NCI-H82 (cell line): ENCODE measurements around the gene ZNF569.
"Not testable (repeated sequence)": the region's sequence is repeated elsewhere in the genome, so short reads cannot be mapped to it uniquely, and the experiment has no call there.

ENCODE experiments used
- DNase-seq: peaks from one replicate; lab custom pipeline; 2025; lab: John Stamatoyannopoulos, UW

Gene ZNF569

DNA sequence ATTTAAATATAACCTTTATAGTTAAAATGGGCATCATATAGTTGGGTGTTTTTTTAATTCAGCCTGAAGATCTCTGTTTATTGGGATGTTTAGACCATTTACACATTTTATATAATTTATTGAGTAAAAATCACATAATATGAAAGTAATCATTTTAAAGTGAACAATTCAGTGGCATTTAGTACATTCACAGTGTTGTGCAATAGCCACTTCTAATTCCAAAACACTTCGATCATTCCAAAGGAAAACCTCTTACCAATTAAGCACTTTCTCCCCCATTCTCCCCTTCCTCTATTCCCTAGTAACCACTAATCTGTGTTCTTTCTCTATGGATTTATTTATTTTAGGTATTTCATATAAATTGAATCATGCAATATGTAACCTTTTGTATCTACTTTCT, 66.2 kb downstream of the ZNF569 start:
- DNase-seq, result no peak

DNA sequence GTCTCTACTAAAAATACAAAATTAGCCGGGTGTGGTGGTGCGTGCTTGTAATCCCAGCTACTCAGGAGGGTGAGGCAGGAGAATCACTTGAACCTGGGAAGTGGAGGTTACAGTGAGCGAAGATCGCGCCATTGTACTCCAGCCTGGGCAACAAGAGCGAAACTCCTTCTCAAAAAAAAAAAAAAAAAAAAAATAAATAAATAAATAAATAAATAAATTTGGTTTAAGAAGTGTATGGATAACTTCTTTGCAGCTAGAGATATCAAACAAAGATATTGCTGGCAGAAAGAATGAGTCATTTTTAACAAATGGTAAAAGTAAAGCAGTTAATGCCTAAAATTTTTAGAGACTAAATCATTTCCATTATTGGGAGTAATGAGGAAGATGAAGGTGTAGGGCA, 75.8 kb downstream of the ZNF569 start:
- DNase-seq, result not testable (repeated sequence)

DNA sequence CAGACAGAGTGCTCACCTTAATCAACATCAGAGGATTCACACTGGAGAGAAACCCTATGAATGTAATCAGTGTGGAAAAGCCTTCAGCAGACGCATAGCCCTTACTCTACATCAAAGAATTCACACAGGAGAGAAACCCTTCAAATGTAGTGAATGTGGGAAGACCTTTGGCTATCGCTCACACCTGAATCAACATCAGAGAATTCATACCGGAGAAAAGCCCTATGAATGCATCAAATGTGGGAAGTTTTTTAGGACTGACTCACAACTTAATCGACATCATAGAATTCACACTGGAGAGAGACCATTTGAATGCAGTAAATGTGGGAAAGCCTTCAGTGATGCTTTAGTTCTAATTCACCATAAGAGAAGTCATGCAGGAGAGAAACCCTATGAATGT, 78.0 kb downstream of the ZNF569 start:
- DNase-seq, result no peak

DNA sequence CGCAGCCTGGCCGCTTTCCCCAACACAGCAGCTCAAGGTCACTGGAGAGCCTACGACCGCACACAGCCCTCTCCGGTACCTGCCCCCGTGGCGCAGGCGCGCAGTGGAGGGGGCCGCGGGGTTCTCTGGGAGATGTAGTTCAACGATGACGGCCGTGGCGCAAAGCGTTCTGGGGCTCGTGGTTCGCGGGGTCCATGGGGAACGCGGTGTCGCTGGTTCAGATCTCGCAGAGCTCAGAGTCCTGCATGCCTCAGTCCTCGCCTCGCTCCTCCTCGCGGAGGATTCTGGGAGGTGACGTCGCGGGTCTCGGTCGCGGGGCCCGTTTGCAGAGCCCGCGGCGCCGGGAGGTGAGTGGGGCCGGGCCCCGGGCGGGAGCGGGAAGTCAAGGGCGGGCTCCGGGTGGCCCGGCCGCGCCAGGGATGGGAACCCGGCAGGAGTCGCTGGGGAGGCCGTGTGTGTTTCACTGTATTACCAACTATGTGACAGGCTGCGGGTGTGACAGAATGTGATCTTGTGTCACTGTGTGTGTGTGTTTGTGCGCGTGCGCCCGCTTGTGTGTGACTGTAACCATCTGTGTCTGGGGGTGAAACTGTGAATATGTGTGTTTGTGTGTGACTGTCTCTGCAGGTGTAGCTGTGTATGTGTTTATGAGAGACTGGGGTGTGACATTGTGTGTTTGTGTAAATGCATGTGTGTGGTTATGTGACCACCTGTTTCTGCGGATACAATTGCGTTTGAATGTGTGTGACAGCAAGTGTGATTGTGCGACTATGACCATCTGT, 96.2 kb downstream of the ZNF569 start, which contains the start of gene ZNF527:
Gene ZNF527, plus strand, starts transcription at position 220 of the 782 bp plus-strand sequence. CDS start 3,100 bp downstream, outside the sequence.
- peak; percentile 99 for DNase-seq

DNA sequence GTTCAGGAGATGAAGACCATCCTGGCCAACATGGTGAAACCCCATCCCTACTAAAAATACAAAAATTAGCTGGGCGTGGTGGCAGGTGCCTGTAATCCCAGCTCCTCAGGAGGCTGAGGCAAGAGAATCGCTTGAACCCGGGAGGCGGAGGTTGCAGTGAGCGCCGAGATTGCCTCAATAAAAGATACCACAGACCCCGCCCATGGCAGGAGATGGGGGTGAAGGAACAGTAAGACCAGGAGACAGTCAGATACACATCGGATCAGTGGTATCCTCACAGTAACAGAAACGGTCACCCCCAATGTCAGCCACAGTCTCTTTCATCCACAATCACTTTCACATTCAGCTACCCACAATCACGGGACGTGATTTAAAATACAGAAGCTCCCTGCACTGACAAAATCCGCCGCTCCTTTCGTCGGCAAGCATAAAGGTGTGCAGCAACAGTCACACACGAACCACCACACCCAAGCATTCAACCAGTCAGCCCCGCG, 96.8 kb downstream of the ZNF569 start:
- peak; percentile 42 for DNase-seq

DNA sequence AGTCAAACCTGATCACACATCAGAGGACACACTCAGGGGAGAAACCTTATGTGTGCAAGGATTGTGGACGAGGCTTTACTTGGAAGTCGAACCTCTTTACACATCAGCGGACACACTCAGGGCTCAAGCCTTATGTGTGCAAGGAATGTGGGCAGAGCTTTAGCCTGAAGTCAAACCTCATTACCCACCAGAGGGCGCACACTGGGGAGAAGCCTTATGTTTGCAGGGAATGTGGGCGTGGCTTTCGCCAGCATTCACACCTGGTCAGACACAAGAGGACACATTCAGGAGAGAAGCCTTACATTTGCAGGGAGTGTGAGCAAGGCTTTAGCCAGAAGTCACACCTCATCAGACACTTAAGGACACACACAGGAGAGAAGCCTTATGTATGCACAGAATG, 104.5 kb downstream of the ZNF569 start:
- peak; percentile 31 for DNase-seq

DNA sequence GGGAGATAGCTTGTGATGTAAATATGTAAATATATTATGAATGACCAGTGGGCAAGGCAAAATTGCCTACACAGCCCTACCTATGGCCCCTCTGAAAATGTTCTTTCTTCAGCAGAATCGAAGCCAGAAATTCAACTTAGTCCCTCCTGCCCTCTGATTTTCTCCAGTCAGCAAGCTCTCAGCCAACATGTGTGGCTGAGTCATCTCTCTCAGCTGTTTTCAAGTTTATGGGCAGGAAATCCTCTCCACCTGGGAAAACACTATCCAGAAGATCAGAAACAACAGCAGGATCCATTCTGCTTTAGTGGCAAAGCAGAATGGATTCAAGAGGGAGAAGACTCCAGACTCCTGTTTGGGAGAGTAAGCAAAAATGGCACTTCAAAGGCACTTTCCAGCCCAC, 105.2 kb downstream of the ZNF569 start:
- DNase-seq, result no peak
